GM12878 (cell line): ENCODE data around the gene CCSER2. TPM values are rescaled to one million over a fixed set of nuclear protein-coding genes. Genes with fewer than 3 reads are reported as not detected.

Experiments used
- ATAC-seq: fragments of 200-7000 bp; cut with Tn5 transposase; 3 replicates; pipeline ENCODE4 v1.9.1; 2020; ENCODE audit warnings: mild to moderate bottlenecking, moderate library complexity
- BruUV-seq: library from RNA; stranded (reverse); fragments of 400-500 nt; replicated peaks from 2 replicates; lab custom pipeline; 2021; lab: Mats Ljungman, UMichigan
- CTCF ChIA-PET: fragments of 300-600 bp; sonication (Branson Sonifier 250); formaldehyde crosslinking; extraction: SDS; loops from one replicate; lab custom pipeline; 2021; ENCODE audit warnings: inconsistent platforms; lab: Yijun Ruan, JAX
- POLR2A ChIA-PET: fragments of 350-600 bp; formaldehyde crosslinking; extraction: SDS; loops from one replicate; lab custom pipeline; 2021; ENCODE audit warnings: inconsistent platforms; lab: Charles Lee
- RAD21 ChIA-PET: fragments of 300-600 bp; sonication (Branson Sonifier 250); formaldehyde crosslinking; loops from one replicate; lab custom pipeline; 2023; ENCODE audit warnings: antibody characterized with exemption; ENCODE audit not compliant: unreplicated experiment; lab: Charles Lee
- SMC1A ChIA-PET: fragments of 300-600 bp; sonication (Branson Sonifier 250); formaldehyde crosslinking; loops from one replicate; lab custom pipeline; 2023; ENCODE audit not compliant: unreplicated experiment, uncharacterized antibody; lab: Charles Lee
- DNase-seq: peaks from one replicate; pipeline ENCODE4 v3.0.0-alpha.2; 2011; ENCODE audit warnings: low read depth, low spot score
- FAIRE-seq: peaks from 3 replicates; lab custom pipeline; 2011; peaks lifted over from hg19 to GRCh38; lab: Jason Lieb, UNC
- H2AFZ ChIP-seq: 2 replicates; pipeline ENCODE4 v1.6.0; 2011; ENCODE audit warnings: low read depth, low read length, control low read depth; ENCODE audit not compliant: control insufficient read depth
- H3K27ac ChIP-seq: 2 replicates; pipeline ENCODE4 v1.5.1; 2011; ENCODE audit warnings: control low read depth; ENCODE audit not compliant: control insufficient read depth, insufficient read depth
- H3K27me3 ChIP-seq, 2 experiments: replicated peaks in 1 of 2; 2 replicates each; pipeline versions ENCODE4 v1.6.0 to v1.6.1; 2011; ENCODE audit warnings: low read length in 1 of 2; ENCODE audit not compliant: control insufficient read depth in 2 of 2, insufficient read depth in 2 of 2
- H3K36me3 ChIP-seq, 2 experiments: 2 replicates each; pipeline ENCODE4 v1.5.1; 2011; ENCODE audit warnings: low read length in 1 of 2; ENCODE audit not compliant: control insufficient read depth in 2 of 2, insufficient read depth in 2 of 2
- H3K4me1 ChIP-seq: 2 replicates; pipeline ENCODE4 v1.6.1; 2011; ENCODE audit warnings: mild to moderate bottlenecking, low read length, moderate library complexity, mixed read lengths; ENCODE audit not compliant: control insufficient read depth, insufficient read depth
- H3K4me2 ChIP-seq: 2 replicates; pipeline ENCODE4 v1.6.0; 2011; ENCODE audit warnings: control low read depth; ENCODE audit not compliant: control insufficient read depth, insufficient read depth
- H3K4me3 ChIP-seq: fragments of 200-600 bp; sonication (generic); 2 replicates; pipeline ENCODE4 v1.5.1; 2016
- H3K79me2 ChIP-seq: 2 replicates; pipeline ENCODE4 v1.6.0; 2011; ENCODE audit warnings: low read length; ENCODE audit not compliant: control insufficient read depth, insufficient read depth
- H3K9ac ChIP-seq: 2 replicates; pipeline ENCODE4 v1.8.0; 2011; ENCODE audit warnings: low read length, control low read depth, mixed read lengths; ENCODE audit not compliant: control insufficient read depth, insufficient read depth
- H3K9me3 ChIP-seq: replicated peaks from 3 replicates; pipeline ENCODE4 v1.5.1; 2011; ENCODE audit warnings: mild to moderate bottlenecking, low read length; ENCODE audit not compliant: control insufficient read depth, insufficient read depth
- H4K20me1 ChIP-seq: 2 replicates; pipeline ENCODE4 v1.6.0; 2011; ENCODE audit not compliant: control insufficient read depth, insufficient read depth
- CEBPZ ChIP-seq: fragments of 150-350 bp; IDR thresholded peaks from 2 replicates; pipeline ENCODE4 v1.6.1; 2016; ENCODE audit warnings: low read depth, low read length
- CHD2 ChIP-seq: IDR thresholded peaks from 2 replicates; pipeline ENCODE4 v1.6.1; 2011; ENCODE audit warnings: low read depth, low read length, improper control_type of control experiment, borderline replicate concordance
- E4F1 ChIP-seq: fragments of 450-650 bp; IDR thresholded peaks from 2 replicates; pipeline ENCODE4 v1.6.1; 2018; ENCODE audit warnings: borderline replicate concordance, mild to moderate bottlenecking; ENCODE audit not compliant: partially characterized antibody
- FOXK2 ChIP-seq: fragments of 450-650 bp; IDR thresholded peaks from 2 replicates; pipeline ENCODE4 v1.6.1; 2017; ENCODE audit warnings: mild to moderate bottlenecking, moderate library complexity
- HDAC2 ChIP-seq: fragments of 200-600 bp; sonication (generic); IDR thresholded peaks from 2 replicates; pipeline ENCODE4 v1.6.1; 2017
- IRF3 ChIP-seq: fragments of 450-650 bp; IDR thresholded peaks from 2 replicates; pipeline ENCODE4 v1.6.1; 2014; ENCODE audit warnings: mild to moderate bottlenecking
- NBN ChIP-seq: fragments of 450-650 bp; IDR thresholded peaks from 2 replicates; pipeline ENCODE4 v1.6.1; 2016
- SMAD5 ChIP-seq: IDR thresholded peaks from 2 replicates; pipeline ENCODE4 v1.6.1; 2016; ENCODE audit warnings: antibody characterized with exemption, low read depth
- TAF1 ChIP-seq: IDR thresholded peaks from 2 replicates; pipeline ENCODE4 v1.6.1; 2011; ENCODE audit warnings: mild to moderate bottlenecking, low read depth, low read length, borderline replicate concordance
- USF1 ChIP-seq: IDR thresholded peaks from 2 replicates; pipeline ENCODE4 v1.6.1; 2011; ENCODE audit warnings: borderline replicate concordance, low read depth, mild to moderate bottlenecking, moderate library complexity, mixed read lengths, low read length; ENCODE audit not compliant: insufficient read depth; ENCODE audit errors: extremely low read length
- WRNIP1 ChIP-seq: IDR thresholded peaks from 2 replicates; pipeline ENCODE4 v1.6.1; 2011; ENCODE audit warnings: low read depth, low read length, improper control_type of control experiment, borderline replicate concordance
- ZBTB11 ChIP-seq: fragments of 450-650 bp; formaldehyde crosslinking; IDR thresholded peaks from 2 replicates; pipeline ENCODE4 v1.5.0; 2022; ENCODE audit warnings: mild to moderate bottlenecking, missing genetic modification characterization
- ZNF384 ChIP-seq: IDR thresholded peaks from 2 replicates; pipeline ENCODE4 v1.6.1; 2012; ENCODE audit warnings: low read depth, mild to moderate bottlenecking, low read length, improper control_type of control experiment, borderline replicate concordance
- ZNF622 ChIP-seq: fragments of 450-650 bp; IDR thresholded peaks from 2 replicates; pipeline ENCODE4 v1.6.1; 2017; ENCODE audit warnings: mild to moderate bottlenecking, inconsistent platforms
- WGBS: methylation state at CpG from one replicate; pipeline ENCODE4 v1.1.6; 2016; ENCODE audit warnings: low lambda C conversion rate; ENCODE audit not compliant: insufficient replicate concordance, insufficient coverage; ENCODE audit errors: missing lambda C conversion rate; 5-methylcytosine and 5-hydroxymethylcytosine counted together
- in situ Hi-C: fragments of 300-500 bp; cut with MboI; formaldehyde crosslinking; loops from 9 replicates; pipeline ENCODE4 v1.14.3; 2018; ENCODE audit warnings: mixed read lengths
- intact Hi-C: fragments of 100-400 bp; cut with micrococcal nuclease; formaldehyde crosslinking; loops from one replicate; pipeline ENCODE4 v1.14.2; 2022; ENCODE audit not compliant: unreplicated experiment
- polyA plus RNA-seq, 11 experiments: library from polyadenylated mRNA; depleted of rRNA in 4 of 11; unstranded in 6 of 11; stranded (reverse) in 5 of 11; fragments of >200 nt; fragmentation: Nextera tagmentation in 4 of 11; fragmentation: Illumina TruSeq in 1 of 11; extraction: Ambion mirVana in 4 of 11; extraction: Trizol in 1 of 11; gene quantifications; 1 replicate in 1 of 11; 2 replicates in 10 of 11; pipeline versions ENCODE4 v1.2.1 to v1.2.3, GENCODE V29; 2011 to 2016; ENCODE audit warnings: inconsistent platforms in 2 of 11, missing spikeins in 2 of 11, low read depth in 1 of 11
- total RNA-seq, 4 experiments: library from RNA; depleted of rRNA in 3 of 4; stranded (reverse); fragments of >200 nt in 3 of 4; fragmentation: Illumina TruSeq in 1 of 4; extraction: Trizol in 1 of 4; gene quantifications; 2 replicates each; pipeline versions ENCODE4 v1.2.1 to v1.2.3, GENCODE V29; 2013 to 2021

Gene CCSER2
- total and polyA plus RNA-seq, 10 of the 15 experiments (the other 5 are each of a cell fraction or from before 2014, with no cell fraction given) = 4.7 to 18.8 (median 13.2) TPM

- ChIA-PET POLR2A (no interaction called here), CTCF (no interaction called here), SMC1A (no interaction called here), RAD21 (no interaction called here)
- Histone ChIP-seq H3K9ac (no peak overlapping the region), H3K9me3 (peaks cover 8% of the 10 kb centered on the region; the same call in 2 of the 3 replicates), H3K36me3 (no peaks in the 10 kb centered on the region; a peak in 1 of 4 replicates), H3K4me3 (no peak overlapping the region), H3K27ac (no peak overlapping the region), H3K79me2 (no peaks in the 10 kb centered on the region), H4K20me1 (no peaks in the 10 kb centered on the region), H2AFZ (no peak overlapping the region)
- 95% methylated on average over 2 of the region's 2 CpGs for WGBS
- in situ Hi-C loops = no loop called here
- no TSS peak for BruUV-seq
- intact Hi-C loops = no loop called here
- FAIRE-seq (no peak), DNase-seq (no peak)
- TF ChIP-seq ZNF622 (no peak), NBN (no peak), ZNF384 (no peak), WRNIP1 (no peak), USF1 (no peak), CHD2 (no peak), IRF3 (no peak), FOXK2 (no peak), HDAC2 (no peak), CEBPZ (no peak), SMAD5 (no peak), E4F1 (no peak), ZBTB11 (CRISPR knock-in tag) (no peak), TAF1 (no peak)
- TF ChIP-seq, all 136 proteins: peak for 0
- no peak for ATAC-seq
- Histone ChIP-seq H3K4me2 (no peak overlapping the region), H3K27me3 (no peaks in the 10 kb centered on the region), H3K4me1 (no peaks in the 10 kb centered on the region)
Observed at GRCh38 chr10:84416245-84416555, 87.8 kb downstream of the CCSER2 start.
